GM12878 (cell line): ENCODE measurements around the gene SEC22C. TPM values are rescaled to one million over a fixed set of nuclear protein-coding genes. Genes with fewer than 3 reads are reported as not detected.

Experiments
- ATAC-seq: fragments of 200-7000 bp; cut with Tn5 transposase; 3 replicates; pipeline ENCODE4 v1.9.1; 2020; ENCODE audit warnings: mild to moderate bottlenecking, moderate library complexity
- BruUV-seq: library from RNA; stranded (reverse); fragments of 400-500 nt; replicated peaks from 2 replicates; lab custom pipeline; 2021; lab: Mats Ljungman, UMichigan
- CTCF ChIA-PET: fragments of 300-600 bp; sonication (Branson Sonifier 250); formaldehyde crosslinking; extraction: SDS; loops from one replicate; lab custom pipeline; 2021; ENCODE audit warnings: inconsistent platforms; lab: Yijun Ruan, JAX
- POLR2A ChIA-PET: fragments of 350-600 bp; formaldehyde crosslinking; extraction: SDS; loops from one replicate; lab custom pipeline; 2021; ENCODE audit warnings: inconsistent platforms; lab: Charles Lee
- RAD21 ChIA-PET: fragments of 300-600 bp; sonication (Branson Sonifier 250); formaldehyde crosslinking; loops from one replicate; lab custom pipeline; 2023; ENCODE audit warnings: antibody characterized with exemption; ENCODE audit not compliant: unreplicated experiment; lab: Charles Lee
- SMC1A ChIA-PET: fragments of 300-600 bp; sonication (Branson Sonifier 250); formaldehyde crosslinking; loops from one replicate; lab custom pipeline; 2023; ENCODE audit not compliant: unreplicated experiment, uncharacterized antibody; lab: Charles Lee
- DNase-seq: peaks from one replicate; pipeline ENCODE4 v3.0.0-alpha.2; 2011; ENCODE audit warnings: low read depth, low spot score
- FAIRE-seq: peaks from 3 replicates; lab custom pipeline; 2011; peaks lifted over from hg19 to GRCh38; lab: Jason Lieb, UNC
- H2AFZ ChIP-seq: 2 replicates; pipeline ENCODE4 v1.6.0; 2011; ENCODE audit warnings: low read depth, low read length, control low read depth; ENCODE audit not compliant: control insufficient read depth
- H3K27ac ChIP-seq: 2 replicates; pipeline ENCODE4 v1.5.1; 2011; ENCODE audit warnings: control low read depth; ENCODE audit not compliant: control insufficient read depth, insufficient read depth
- H3K27me3 ChIP-seq, 2 experiments: replicated peaks in 1 of 2; 2 replicates each; pipeline versions ENCODE4 v1.6.0 to v1.6.1; 2011; ENCODE audit warnings: low read length in 1 of 2; ENCODE audit not compliant: control insufficient read depth in 2 of 2, insufficient read depth in 2 of 2
- H3K36me3 ChIP-seq, 2 experiments: 2 replicates each; pipeline ENCODE4 v1.5.1; 2011; ENCODE audit warnings: low read length in 1 of 2; ENCODE audit not compliant: control insufficient read depth in 2 of 2, insufficient read depth in 2 of 2
- H3K4me1 ChIP-seq: 2 replicates; pipeline ENCODE4 v1.6.1; 2011; ENCODE audit warnings: mild to moderate bottlenecking, low read length, moderate library complexity, mixed read lengths; ENCODE audit not compliant: control insufficient read depth, insufficient read depth
- H3K4me2 ChIP-seq: 2 replicates; pipeline ENCODE4 v1.6.0; 2011; ENCODE audit warnings: control low read depth; ENCODE audit not compliant: control insufficient read depth, insufficient read depth
- H3K4me3 ChIP-seq: fragments of 200-600 bp; sonication (generic); 2 replicates; pipeline ENCODE4 v1.5.1; 2016
- H3K79me2 ChIP-seq: 2 replicates; pipeline ENCODE4 v1.6.0; 2011; ENCODE audit warnings: low read length; ENCODE audit not compliant: control insufficient read depth, insufficient read depth
- H3K9ac ChIP-seq: 2 replicates; pipeline ENCODE4 v1.8.0; 2011; ENCODE audit warnings: low read length, control low read depth, mixed read lengths; ENCODE audit not compliant: control insufficient read depth, insufficient read depth
- H3K9me3 ChIP-seq: replicated peaks from 3 replicates; pipeline ENCODE4 v1.5.1; 2011; ENCODE audit warnings: mild to moderate bottlenecking, low read length; ENCODE audit not compliant: control insufficient read depth, insufficient read depth
- H4K20me1 ChIP-seq: 2 replicates; pipeline ENCODE4 v1.6.0; 2011; ENCODE audit not compliant: control insufficient read depth, insufficient read depth
- BRCA1 ChIP-seq: IDR thresholded peaks from 2 replicates; pipeline ENCODE4 v1.6.1; 2011; ENCODE audit warnings: low read depth, low read length, improper control_type of control experiment
- FOS ChIP-seq: IDR thresholded peaks from 3 replicates; pipeline ENCODE4 v1.6.1; 2011; ENCODE audit warnings: borderline replicate concordance; ENCODE audit not compliant: insufficient read length; ENCODE audit errors: extremely low read depth
- HCFC1 ChIP-seq: fragments of 150-350 bp; IDR thresholded peaks from 2 replicates; pipeline ENCODE4 v1.6.1; 2014; ENCODE audit warnings: low read length
- HSF1 ChIP-seq: fragments of 150-350 bp; IDR thresholded peaks from 2 replicates; pipeline ENCODE4 v1.6.1; 2014; ENCODE audit warnings: mild to moderate bottlenecking, low read depth, low read length
- IRF3 ChIP-seq: fragments of 450-650 bp; IDR thresholded peaks from 2 replicates; pipeline ENCODE4 v1.6.1; 2014; ENCODE audit warnings: mild to moderate bottlenecking
- KDM1A ChIP-seq: fragments of 200-600 bp; sonication (generic); IDR thresholded peaks from 2 replicates; pipeline ENCODE4 v1.6.1; 2016; ENCODE audit warnings: borderline replicate concordance
- KLF5 ChIP-seq: fragments of 450-650 bp; IDR thresholded peaks from 2 replicates; pipeline ENCODE4 v1.6.1; 2014; ENCODE audit warnings: mild to moderate bottlenecking; ENCODE audit not compliant: partially characterized antibody
- MTA3 ChIP-seq: IDR thresholded peaks from 2 replicates; pipeline ENCODE4 v1.6.1; 2012; ENCODE audit warnings: low read length, inconsistent platforms, borderline replicate concordance
- NFIC ChIP-seq: IDR thresholded peaks from 2 replicates; pipeline ENCODE4 v1.6.1; 2012; ENCODE audit warnings: low read depth, mild to moderate bottlenecking, inconsistent platforms, low read length, moderate library complexity
- RUNX3 ChIP-seq: IDR thresholded peaks from 2 replicates; pipeline ENCODE4 v1.6.1; 2012; ENCODE audit warnings: low read length, inconsistent platforms
- SIN3A ChIP-seq: IDR thresholded peaks from 2 replicates; pipeline ENCODE4 v1.6.1; 2012; ENCODE audit warnings: low read depth, low read length, improper control_type of control experiment
- SRF ChIP-seq, 2 experiments: IDR thresholded peaks; 2 replicates each; pipeline ENCODE4 v1.6.1; 2011; ENCODE audit warnings: low read depth in 2 of 2, low read length in 2 of 2, mild to moderate bottlenecking in 1 of 2, moderate library complexity in 1 of 2
- STAT3 ChIP-seq: IDR thresholded peaks from 2 replicates; pipeline ENCODE4 v1.6.1; 2011; ENCODE audit warnings: low read depth, low read length, improper control_type of control experiment
- TARDBP ChIP-seq: IDR thresholded peaks from 2 replicates; pipeline ENCODE4 v1.6.1; 2016; ENCODE audit warnings: borderline replicate concordance
- ZBED1 ChIP-seq: IDR thresholded peaks from 2 replicates; pipeline ENCODE4 v1.6.1; 2016; ENCODE audit warnings: borderline replicate concordance
- ZSCAN29 ChIP-seq: fragments of 450-650 bp; IDR thresholded peaks from 2 replicates; pipeline ENCODE4 v1.6.1; 2017; ENCODE audit warnings: mild to moderate bottlenecking, moderate library complexity
- WGBS: methylation state at CpG from one replicate; pipeline ENCODE4 v1.1.6; 2016; ENCODE audit warnings: low lambda C conversion rate; ENCODE audit not compliant: insufficient replicate concordance, insufficient coverage; ENCODE audit errors: missing lambda C conversion rate; 5-methylcytosine and 5-hydroxymethylcytosine counted together
- in situ Hi-C: fragments of 300-500 bp; cut with MboI; formaldehyde crosslinking; loops from 9 replicates; pipeline ENCODE4 v1.14.3; 2018; ENCODE audit warnings: mixed read lengths
- intact Hi-C: fragments of 100-400 bp; cut with micrococcal nuclease; formaldehyde crosslinking; loops from one replicate; pipeline ENCODE4 v1.14.2; 2022; ENCODE audit not compliant: unreplicated experiment
- polyA plus RNA-seq, 11 experiments: library from polyadenylated mRNA; depleted of rRNA in 4 of 11; unstranded in 6 of 11; stranded (reverse) in 5 of 11; fragments of >200 nt; fragmentation: Nextera tagmentation in 4 of 11; fragmentation: Illumina TruSeq in 1 of 11; extraction: Ambion mirVana in 4 of 11; extraction: Trizol in 1 of 11; gene quantifications; 1 replicate in 1 of 11; 2 replicates in 10 of 11; pipeline versions ENCODE4 v1.2.1 to v1.2.3, GENCODE V29; 2011 to 2016; ENCODE audit warnings: inconsistent platforms in 2 of 11, missing spikeins in 2 of 11, low read depth in 1 of 11
- total RNA-seq, 4 experiments: library from RNA; depleted of rRNA in 3 of 4; stranded (reverse); fragments of >200 nt in 3 of 4; fragmentation: Illumina TruSeq in 1 of 4; extraction: Trizol in 1 of 4; gene quantifications; 2 replicates each; pipeline versions ENCODE4 v1.2.1 to v1.2.3, GENCODE V29; 2013 to 2021

Gene SEC22C
- total and polyA plus RNA-seq, 10 of the 15 experiments (the other 5 are each of a cell fraction or from before 2014, with no cell fraction given) = 15.6 to 47.0 (median 39.1) TPM

GRCh38 chr3:42510325-42510724 lies 71.4 kb downstream of the SEC22C start:
- TF ChIP-seq RUNX3 (no peak), ZBED1 (no peak), ZSCAN29 (no peak), KDM1A (no peak), NFIC (no peak), HCFC1 (no peak), MTA3 (no peak), HSF1 (no peak), FOS (no peak), BRCA1 (no peak), SIN3A (no peak), STAT3 (no peak), IRF3 (no peak), KLF5 (no peak), TARDBP (no peak), SRF (IDR thresholded peaks at IDR 0.05; ENCODE audit: low read depth in 2 of 2, low read length in 2 of 2) (no peak)
- no peaks in the 10 kb centered on the region for H3K9me3 ChIP-seq
- ChIA-PET CTCF (no interaction called here), RAD21 (no interaction called here), POLR2A (no interaction called here), SMC1A (no interaction called here)
- intact Hi-C loops (no loop called here), in situ Hi-C loops (no loop called here)
- no peak overlapping the region for H3K4me3 ChIP-seq
- 51% methylated on average over 4 of the region's 4 CpGs for WGBS
- H3K36me3 ChIP-seq = no peaks in the 10 kb centered on the region
- ATAC-seq = no peak
- no peak overlapping the region for H2AFZ ChIP-seq
- FAIRE-seq = no peak
- H3K27ac ChIP-seq = no peak overlapping the region
- BruUV-seq = no TSS peak
- H3K79me2 ChIP-seq = no peaks in the 10 kb centered on the region
- no peaks in the 10 kb centered on the region for H3K4me1 ChIP-seq
- no peak for DNase-seq
- no peaks in the 10 kb centered on the region for H4K20me1 ChIP-seq
- 0 out of 4 replicates have a peak, but pooled peaks cover 0 to 4% of the 10 kb centered on the region in 2 experiments for H3K27me3 ChIP-seq
- no peak overlapping the region for H3K9ac ChIP-seq
- no peak overlapping the region for H3K4me2 ChIP-seq
